Measurements from ENCODE around the gene KRTDAP.

The KRTDAP gene

GRCh38 chr19:35533201-35533821, 43.0 kb upstream of the KRTDAP start, which contains the start of gene GAPDHS:
Gene GAPDHS, plus strand, starts transcription at chr19:35533456. Its CDS starts 72 bp downstream, at chr19:35533528.
- CTCF ChIA-PET: no interaction called here
- no peak for DNase-seq (ENCODE audit: extremely low spot score)
- POLR2A ChIA-PET: no interaction called here
- TF ChIP-seq FOXM1 (IDR thresholded peaks at IDR 0.05; ENCODE audit: borderline replicate concordance) (no peak), BHLHE40 (IDR thresholded peaks at IDR 0.05; ENCODE audit: borderline replicate concordance) (no peak), FOXK2 (IDR thresholded peaks at IDR 0.05) (no peak), L3MBTL2 (conservative IDR thresholded peaks at IDR 0.05) (no peak), SUZ12 (IDR thresholded peaks at IDR 0.05) (no peak), TARDBP (IDR thresholded peaks at IDR 0.05) (no peak), HDGF (IDR thresholded peaks at IDR 0.05; ENCODE audit: borderline replicate concordance) (no peak), ZNF384 (IDR thresholded peaks at IDR 0.05) (no peak), ELF4 (IDR thresholded peaks at IDR 0.05) (no peak), LEF1 (IDR thresholded peaks at IDR 0.05; ENCODE audit: borderline replicate concordance) (no peak), SP1 (IDR thresholded peaks at IDR 0.05) (no peak)
- TF ChIP-seq, protein P1, sequence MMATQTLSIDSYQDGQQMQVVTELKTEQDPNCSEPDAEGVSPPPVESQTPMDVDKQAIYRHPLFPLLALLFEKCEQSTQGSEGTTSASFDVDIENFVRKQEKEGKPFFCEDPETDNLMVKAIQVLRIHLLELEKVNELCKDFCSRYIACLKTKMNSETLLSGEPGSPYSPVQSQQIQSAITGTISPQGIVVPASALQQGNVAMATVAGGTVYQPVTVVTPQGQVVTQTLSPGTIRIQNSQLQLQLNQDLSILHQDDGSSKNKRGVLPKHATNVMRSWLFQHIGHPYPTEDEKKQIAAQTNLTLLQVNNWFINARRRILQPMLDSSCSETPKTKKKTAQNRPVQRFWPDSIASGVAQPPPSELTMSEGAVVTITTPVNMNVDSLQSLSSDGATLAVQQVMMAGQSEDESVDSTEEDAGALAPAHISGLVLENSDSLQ (IDR thresholded peaks at IDR 0.05): no peak

DNA sequence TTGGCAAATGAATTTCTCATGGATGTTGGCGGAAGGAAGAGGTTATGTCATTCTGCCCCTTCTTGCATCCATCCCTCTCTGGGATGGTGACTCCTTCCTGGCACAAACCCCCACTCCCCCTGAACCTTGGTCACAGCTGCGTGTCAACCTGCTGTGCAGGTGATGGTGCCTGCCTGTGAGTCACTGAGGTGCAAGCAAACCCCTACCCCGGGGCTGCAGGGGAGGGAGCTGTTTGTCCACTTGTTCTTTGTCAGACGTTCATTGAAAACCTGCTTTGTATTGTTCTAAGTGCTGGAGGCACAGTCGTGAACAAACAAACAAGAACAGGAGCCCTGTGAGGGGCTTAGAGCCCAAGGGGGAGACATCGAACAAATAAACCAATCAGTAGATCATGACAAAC, 41.0 kb upstream of the KRTDAP start:
- ChIA-PET CTCF (no interaction called here), POLR2A (interaction anchor here (1.2 kb wide), 1 partner anchor 21 kb away, joined by 6 read pairs; no protein-coding TSS in a partner anchor)
- DNase-seq (ENCODE audit: extremely low spot score): no peak
- TF ChIP-seq SUZ12 (IDR thresholded peaks at IDR 0.05) (no peak), CTBP1 (IDR thresholded peaks at IDR 0.05; ENCODE audit: borderline replicate concordance) (no peak), FOXK2 (IDR thresholded peaks at IDR 0.05) (no peak), FOXA1 (IDR thresholded peaks at IDR 0.05) (no peak), BHLHE40 (IDR thresholded peaks at IDR 0.05; ENCODE audit: borderline replicate concordance) (no peak), SP1 (IDR thresholded peaks at IDR 0.05) (no peak), FOXM1 (IDR thresholded peaks at IDR 0.05; ENCODE audit: borderline replicate concordance) (no peak), ARNT (IDR thresholded peaks at IDR 0.05) (no peak), L3MBTL2 (conservative IDR thresholded peaks at IDR 0.05) (no peak), ELF4 (IDR thresholded peaks at IDR 0.05) (no peak), NFRKB (IDR thresholded peaks at IDR 0.05) (no peak), LEF1 (IDR thresholded peaks at IDR 0.05; ENCODE audit: borderline replicate concordance) (no peak), TARDBP (IDR thresholded peaks at IDR 0.05) (no peak), ZNF384 (IDR thresholded peaks at IDR 0.05) (no peak), HDGF (IDR thresholded peaks at IDR 0.05; ENCODE audit: borderline replicate concordance) (no peak)
- TF ChIP-seq, protein P1 (IDR thresholded peaks at IDR 0.05): no peak

DNA sequence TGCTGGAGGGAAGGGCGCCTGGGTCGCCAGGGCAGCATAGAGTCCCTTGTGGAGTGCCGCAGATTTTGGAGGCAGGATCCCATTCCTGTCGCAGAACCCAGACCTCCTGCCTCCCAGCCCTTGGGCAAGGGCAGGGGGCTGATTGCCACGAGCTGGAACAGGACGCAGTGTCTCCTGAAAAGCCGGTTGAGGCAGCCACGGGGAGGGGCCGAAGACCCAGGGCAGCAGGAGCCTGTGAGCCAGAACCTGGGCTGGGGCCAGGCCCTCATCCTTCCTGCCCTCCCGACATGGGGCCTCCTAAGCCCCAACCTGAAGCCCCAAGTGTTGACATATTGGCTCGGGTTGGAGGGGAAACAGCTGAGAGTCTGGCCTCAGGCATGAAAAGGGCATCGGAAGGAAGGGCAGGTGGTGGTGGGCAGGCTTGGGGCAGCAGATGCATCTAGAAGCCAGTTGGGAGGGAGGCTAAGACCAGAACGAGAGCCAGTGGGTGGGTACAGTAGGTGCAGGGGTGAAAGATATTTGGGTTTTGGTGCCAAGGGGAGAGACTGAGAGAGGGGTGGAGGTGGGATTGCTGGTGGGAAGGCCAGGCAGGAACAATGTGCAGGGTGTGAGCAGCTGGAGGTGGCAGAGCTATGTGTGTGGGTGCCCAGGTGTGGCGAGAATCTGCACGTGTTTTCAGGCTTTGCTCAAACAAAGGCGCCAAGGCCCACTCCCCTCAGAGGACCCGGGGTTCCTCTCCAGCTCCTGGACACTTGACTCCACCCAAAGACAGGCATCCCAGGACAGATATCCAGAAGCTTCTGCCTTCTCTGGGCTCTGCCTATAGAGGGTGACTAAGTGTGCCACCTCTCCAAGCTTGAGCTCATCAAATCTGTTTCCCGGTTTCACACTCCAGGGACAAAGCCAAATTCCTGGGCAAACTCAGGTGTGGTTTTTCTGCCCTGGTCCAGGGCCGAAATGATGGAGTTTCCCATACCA, 39.3 kb upstream of the KRTDAP start:
- TF ChIP-seq TARDBP (IDR thresholded peaks at IDR 0.05) (no peak), L3MBTL2 (conservative IDR thresholded peaks at IDR 0.05) (no peak), SUZ12 (IDR thresholded peaks at IDR 0.05) (no peak), FOXK2 (IDR thresholded peaks at IDR 0.05) (no peak), NFRKB (IDR thresholded peaks at IDR 0.05) (no peak), BHLHE40 (IDR thresholded peaks at IDR 0.05; ENCODE audit: borderline replicate concordance) (no peak), FOXM1 (IDR thresholded peaks at IDR 0.05; ENCODE audit: borderline replicate concordance) (no peak), CTBP1 (IDR thresholded peaks at IDR 0.05; ENCODE audit: borderline replicate concordance) (no peak), ARNT (IDR thresholded peaks at IDR 0.05) (no peak), SP1 (IDR thresholded peaks at IDR 0.05) (no peak)
- no peak for DNase-seq (ENCODE audit: extremely low spot score)
- ChIA-PET CTCF (no interaction called here), POLR2A (interaction anchor here (1.2 kb wide), 1 partner anchor 19 kb away, joined by 3 read pairs; no protein-coding TSS in a partner anchor)

- CTCF ChIA-PET: no interaction called here
- TF ChIP-seq ARNT (IDR thresholded peaks at IDR 0.05) (no peak), TARDBP (IDR thresholded peaks at IDR 0.05) (no peak), HDGF (IDR thresholded peaks at IDR 0.05; ENCODE audit: borderline replicate concordance) (no peak), BHLHE40 (IDR thresholded peaks at IDR 0.05; ENCODE audit: borderline replicate concordance) (no peak)
- POLR2A ChIA-PET: no interaction called here
- DNase-seq (ENCODE audit: extremely low spot score): no peak
Observed at GRCh38 chr19:35528218-35529038, 38.2 kb upstream of the KRTDAP start, which contains the start of gene SBSN. Gene SBSN, minus strand, starts transcription at chr19:35528311. Its CDS starts 30 bp downstream, at chr19:35528281.

DNA sequence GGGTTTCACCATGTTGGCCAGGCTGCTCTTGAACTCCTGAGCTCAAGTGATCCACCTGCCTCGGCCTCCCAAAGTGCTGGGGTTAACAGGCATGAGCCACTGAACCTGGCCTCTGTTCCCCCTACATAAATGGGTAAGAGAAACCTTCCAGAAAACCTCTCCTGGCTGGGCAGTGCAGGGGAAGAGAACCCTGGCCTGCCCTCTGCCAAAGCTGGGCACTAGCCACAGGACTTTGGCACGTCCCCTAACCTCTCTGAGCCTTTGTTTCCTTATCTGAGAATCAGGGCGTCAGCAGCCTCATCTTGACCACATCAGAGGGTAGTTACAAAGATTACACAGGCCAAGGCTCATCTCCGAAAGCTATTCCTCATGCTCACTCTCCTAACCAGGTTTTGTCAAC, 35.6 kb upstream of the KRTDAP start:
- POLR2A ChIA-PET: interaction anchor here (0.8 kb wide), 1 partner anchor 15 kb away, joined by 3 read pairs; no protein-coding TSS in a partner anchor
- CTCF ChIA-PET: no interaction called here
- TF ChIP-seq BHLHE40 (IDR thresholded peaks at IDR 0.05; ENCODE audit: borderline replicate concordance) (no peak), ARNT (IDR thresholded peaks at IDR 0.05) (no peak)
- no peak for DNase-seq (ENCODE audit: extremely low spot score)

All from HEK293T (cell line).